GM23248 (cell line): ENCODE measurements around the gene EEF2.

Experiments used
- EZH2 ChIP-seq: fragments of 200-600 bp; sonication (generic); IDR thresholded peaks from 2 replicates; pipeline ENCODE4 v1.6.1; 2018; ENCODE audit warnings: antibody characterized with exemption, mild to moderate bottlenecking; ENCODE audit not compliant: insufficient read depth, poor library complexity, severe bottlenecking
- EZH2phosphoT487 ChIP-seq: fragments of 200-600 bp; sonication (generic); IDR thresholded peaks from 2 replicates; pipeline ENCODE4 v1.6.1; 2018; ENCODE audit warnings: antibody characterized with exemption, moderate library complexity, mild to moderate bottlenecking, low read depth; ENCODE audit not compliant: insufficient read depth

DNA sequence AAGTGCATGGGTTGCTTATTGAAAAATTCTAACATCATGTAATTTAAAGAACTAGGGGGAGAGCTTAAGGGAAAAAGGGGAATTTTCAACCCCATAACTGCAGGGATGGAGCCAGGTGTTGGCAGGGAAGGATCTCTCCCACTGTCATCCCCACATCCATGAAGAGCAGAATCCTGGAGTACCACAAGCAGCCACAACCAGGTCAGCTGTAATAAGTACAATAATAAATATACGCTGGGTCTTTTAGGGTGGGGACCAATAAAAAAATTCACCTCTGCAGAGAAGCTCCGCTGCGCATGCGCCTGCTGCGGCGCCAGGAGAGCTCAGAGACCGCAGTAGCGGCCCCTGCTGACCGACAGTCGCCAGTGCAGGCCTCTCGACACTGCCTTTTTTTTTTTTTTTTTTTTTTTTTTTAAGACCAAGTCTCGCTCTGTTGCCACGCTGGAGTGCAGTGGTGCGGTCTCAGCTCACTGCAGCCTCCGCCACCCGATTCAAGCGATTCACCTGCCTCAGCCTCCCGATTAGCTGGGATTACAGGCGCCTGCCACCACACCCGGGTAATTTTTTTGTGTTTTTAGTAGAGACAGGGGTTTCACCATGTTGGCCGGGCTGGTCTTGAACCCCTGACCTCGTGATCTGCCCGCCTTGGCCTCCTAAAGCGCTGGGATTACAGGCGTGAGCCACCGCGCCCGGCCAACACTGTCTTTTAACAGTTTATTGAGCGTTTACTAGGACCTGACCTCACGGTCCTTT is 2.5 kb upstream of the EEF2 start:
- no peak for TF ChIP-seq EZH2phosphoT487
- no peak for TF ChIP-seq EZH2
